ENCODE data around the gene RALA.

DNA sequence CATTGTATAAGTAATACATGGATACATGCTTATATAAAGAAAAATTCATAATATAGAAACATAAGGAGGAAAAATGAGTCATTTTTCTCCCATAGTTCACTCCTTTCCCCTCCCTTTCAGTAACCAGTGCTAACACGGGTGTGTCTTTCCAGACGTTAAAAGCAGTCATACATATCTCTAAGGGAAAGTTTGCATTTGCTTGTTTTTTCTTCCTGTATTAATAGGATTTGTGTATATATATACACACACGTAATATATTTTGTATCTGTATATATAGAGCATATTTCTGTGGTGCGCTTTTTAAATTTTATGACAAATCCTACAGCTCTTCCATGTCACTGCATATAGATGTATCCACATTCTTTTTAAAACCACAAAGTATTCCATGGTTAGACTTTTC, 78.8 kb downstream of the RALA start:
- TF ChIP-seq CTBP1 (IDR thresholded peaks at IDR 0.05; ENCODE audit: borderline replicate concordance) (no peak), BHLHE40 (IDR thresholded peaks at IDR 0.05; ENCODE audit: borderline replicate concordance) (no peak), FOXM1 (IDR thresholded peaks at IDR 0.05; ENCODE audit: borderline replicate concordance) (no peak)

Data from HEK293T (cell line).